Right lobe of liver (tissue), 4 donors: Measurements from ENCODE around the gene NXPE4.
"Not testable (repeated sequence)": the region's sequence is repeated elsewhere in the genome, so short reads cannot be mapped to it uniquely, and the experiment has no call there.

ENCODE experiments used
- CTCF ChIP-seq, 4 donors: fragments of 200-600 bp in 3 of 4; fragments of 450-650 bp in 1 of 4; IDR thresholded peaks; one replicate each; pipeline versions ENCODE4 v1.5.1 to v1.8.0; 2016 to 2022; ENCODE audit warnings: antibody characterized with exemption in 4 of 4, mild to moderate bottlenecking in 2 of 4
- POLR2A ChIP-seq: fragments of 450-650 bp; IDR thresholded peaks from one replicate; pipeline ENCODE4 v1.6.1; 2017; ENCODE audit warnings: antibody characterized with exemption, mild to moderate bottlenecking
- donor health status: DM: no; HTN: no; CAD: no.
- donor health status: DM: no; HTN: no; CAD: no.
- donor health status: DM: no; HTN: yes; CAD: no.

GRCh38 chr11:114613094-114613493 lies 17.5 kb upstream of the NXPE4 start:
- TF ChIP-seq CTCF (IDR thresholded peaks at IDR 0.05); POLR2A: not testable (repeated sequence)
